Endothelial cell of umbilical vein (primary cell): ENCODE measurements around the gene BZW1. TPM values are rescaled to one million over a fixed set of nuclear protein-coding genes. Genes with fewer than 3 reads are reported as not detected.

Source experiments
- BruUV-seq: library from RNA; stranded (reverse); fragments of 400-500 nt; replicated peaks from 2 replicates; lab custom pipeline; 2021; lab: Mats Ljungman, UMichigan
- CTCF ChIA-PET: fragments of 300-600, 350-600 bp; sonication (Branson Sonifier 250); formaldehyde crosslinking; loops from one replicate; lab custom pipeline; 2021; ENCODE audit warnings: antibody characterized with exemption, inconsistent platforms; lab: Charles Lee
- POLR2A ChIA-PET: fragments of 300-600, 350-600 bp; sonication (Branson Sonifier 250); formaldehyde crosslinking; loops from one replicate; lab custom pipeline; 2021; ENCODE audit warnings: antibody characterized with exemption, inconsistent platforms; lab: Charles Lee
- DNase-seq: peaks from one replicate; pipeline ENCODE4 v3.0.0-alpha.2; 2011; ENCODE audit warnings: low read depth, low spot score
- FAIRE-seq: peaks from 2 replicates; lab custom pipeline; 2011; peaks lifted over from hg19 to GRCh38; lab: Jason Lieb, UNC
- H2AFZ ChIP-seq: 2 replicates; pipeline ENCODE4 v1.6.0; 2012; ENCODE audit warnings: low read depth, low read length, control low read depth, inconsistent platforms
- H3K27ac ChIP-seq: 2 replicates; pipeline ENCODE4 v1.5.1; 2011; ENCODE audit warnings: low read depth, mild to moderate bottlenecking, control low read depth, low read length, moderate library complexity; ENCODE audit not compliant: insufficient read depth
- H3K27me3 ChIP-seq, 2 experiments: 2 replicates each; pipeline versions ENCODE4 v1.6.0 to v1.6.1; 2011; ENCODE audit warnings: low read length in 2 of 2, mixed read lengths in 1 of 2; ENCODE audit not compliant: control insufficient read depth in 2 of 2, insufficient read depth in 2 of 2
- H3K36me3 ChIP-seq, 2 experiments: 2 replicates in 1 of 2; 3 replicates in 1 of 2; pipeline ENCODE4 v1.5.1; 2011; ENCODE audit warnings: low read length in 2 of 2, mild to moderate bottlenecking in 1 of 2, moderate library complexity in 1 of 2; ENCODE audit not compliant: control insufficient read depth in 2 of 2, insufficient read depth in 2 of 2; ENCODE audit errors: extremely low read depth in 1 of 2
- H3K4me1 ChIP-seq: 3 replicates; pipeline ENCODE4 v1.5.1; 2011; ENCODE audit warnings: mild to moderate bottlenecking, low read length; ENCODE audit not compliant: control insufficient read depth, insufficient read depth; ENCODE audit errors: extremely low read depth
- H3K4me2 ChIP-seq: 2 replicates; pipeline ENCODE4 v1.6.1; 2011; ENCODE audit warnings: low read length, control low read depth, mixed read lengths; ENCODE audit not compliant: insufficient read depth
- H3K4me3 ChIP-seq, 3 experiments: fragments of 200-600 bp in 1 of 3; sonication (generic), shearing (Covaris generic) in 1 of 3; replicated peaks in 1 of 3; 2 replicates each; pipeline ENCODE4 v1.5.1; 2011 to 2016; ENCODE audit warnings: control low read depth in 3 of 3, low read length in 3 of 3, mild to moderate bottlenecking in 2 of 3, inconsistent platforms in 1 of 3, low read depth in 1 of 3, moderate library complexity in 1 of 3; ENCODE audit not compliant: insufficient read depth in 1 of 3
- H3K79me2 ChIP-seq: 2 replicates; pipeline ENCODE4 v1.6.0; 2012; ENCODE audit warnings: low read length, inconsistent platforms; ENCODE audit not compliant: control insufficient read depth, insufficient read depth
- H3K9ac ChIP-seq: replicated peaks from 2 replicates; pipeline ENCODE3; 2011; ENCODE audit warnings: low read length, control low read depth; ENCODE audit not compliant: insufficient read depth; ENCODE audit errors: extremely low read depth
- H3K9me1 ChIP-seq: replicated peaks from 3 replicates; pipeline ENCODE4 v1.6.0; 2011; ENCODE audit warnings: mild to moderate bottlenecking, low read length; ENCODE audit not compliant: control insufficient read depth, insufficient read depth; ENCODE audit errors: extremely low read depth
- H3K9me3 ChIP-seq: replicated peaks from 2 replicates; pipeline ENCODE4 v1.5.1; 2012; ENCODE audit warnings: low read length, inconsistent platforms; ENCODE audit not compliant: control insufficient read depth, insufficient read depth
- H4K20me1 ChIP-seq: replicated peaks from 2 replicates; pipeline ENCODE3; 2011; ENCODE audit warnings: mild to moderate bottlenecking, low read length; ENCODE audit not compliant: control insufficient read depth, insufficient read depth; ENCODE audit errors: extremely low read depth
- CTCF ChIP-seq, 2 donors: IDR thresholded peaks; 1 replicate in 1 of 2; 2 replicates in 1 of 2; pipeline ENCODE4 v1.5.1; 2011; ENCODE audit warnings: low read length in 2 of 2, mild to moderate bottlenecking in 2 of 2, moderate library complexity in 2 of 2, control low read depth in 1 of 2, inconsistent platforms in 1 of 2, low read depth in 1 of 2; ENCODE audit not compliant: insufficient read depth in 1 of 2; ENCODE audit errors: extremely low read depth in 1 of 2
- EZH2 ChIP-seq: IDR thresholded peaks from 2 replicates; pipeline ENCODE4 v1.6.1; 2012; ENCODE audit warnings: borderline replicate concordance, low read depth, mild to moderate bottlenecking, moderate library complexity, low read length, inconsistent platforms; ENCODE audit not compliant: severe bottlenecking
- FOS ChIP-seq: IDR thresholded peaks from 2 replicates; pipeline ENCODE4 v1.6.1; 2011; ENCODE audit warnings: mild to moderate bottlenecking, low read length, moderate library complexity, borderline replicate concordance; ENCODE audit not compliant: insufficient read depth
- GATA2 ChIP-seq: IDR thresholded peaks from 2 replicates; pipeline ENCODE4 v1.7.0; 2011; ENCODE audit warnings: low read depth, mild to moderate bottlenecking, moderate library complexity, mixed read lengths, low read length; ENCODE audit not compliant: insufficient read length, insufficient read depth
- JUN ChIP-seq: IDR thresholded peaks from 2 replicates; pipeline ENCODE4 v1.6.1; 2011; ENCODE audit warnings: borderline replicate concordance, low read depth; ENCODE audit not compliant: insufficient read length, insufficient read depth
- MAX ChIP-seq: IDR thresholded peaks from 2 replicates; pipeline ENCODE4 v1.6.1; 2011; ENCODE audit not compliant: insufficient read depth, insufficient read length
- MYC ChIP-seq: IDR thresholded peaks from one replicate; pipeline ENCODE4 v1.6.1; 2011; ENCODE audit warnings: mild to moderate bottlenecking, low read depth, low read length
- POLR2A ChIP-seq: IDR thresholded peaks from 2 replicates; pipeline ENCODE4 v1.6.1; 2012; ENCODE audit warnings: low read depth, mild to moderate bottlenecking, control low read depth, low read length
- POLR2AphosphoS5 ChIP-seq: IDR thresholded peaks from 2 replicates; pipeline ENCODE4 v1.6.1; 2012; ENCODE audit warnings: low read depth, mild to moderate bottlenecking, control low read depth, low read length, moderate library complexity; ENCODE audit not compliant: insufficient read depth
- dilution Hi-C: fragments of 300-500 bp; cut with MboI; formaldehyde crosslinking; loops from one replicate; pipeline ENCODE4 v1.15.0; 2019; ENCODE audit warnings: low sequenced_read_pairs; ENCODE audit not compliant: extremely low pct_ligation_motif_present
- intact Hi-C: fragments of 100-400 bp; cut with micrococcal nuclease; formaldehyde crosslinking; loops from one replicate; pipeline ENCODE4 v1.10.0; 2022
- polyA plus RNA-seq, 4 experiments: library from polyadenylated mRNA; depleted of rRNA in 3 of 4; stranded (reverse) in 3 of 4; unstranded in 1 of 4; fragments of >200 nt; gene quantifications; 2 replicates each; pipeline versions ENCODE4 v1.2.1 to v1.2.3, GENCODE V29; 2011 to 2012; ENCODE audit warnings: missing spikeins in 1 of 4
- total RNA-seq: library from RNA; stranded (reverse); gene quantifications from 2 replicates; pipeline ENCODE4 v1.2.3, GENCODE V29; 2021

BZW1 gene
- total and polyA plus RNA-seq, 2 donors (not counting 3 experiments of a cell fraction or from before 2014, with no cell fraction given) = 174 to 353 TPM

- peak; percentile 80 for TF ChIP-seq POLR2AphosphoS5
- TF ChIP-seq CTCF (IDR thresholded peaks at IDR 0.05; ENCODE audit: extremely low read depth in 1 of 2, insufficient read depth in 1 of 2, low read depth in 1 of 2, low read length in 2 of 2) = no peak
- peak; percentile 84 for TF ChIP-seq JUN
- TF ChIP-seq EZH2 = no peak
- TF ChIP-seq GATA2 = no peak
- TF ChIP-seq POLR2A = peak; percentile 42
- TF ChIP-seq FOS = peak; percentile 82
- TF ChIP-seq MYC = no peak
- TF ChIP-seq MAX = peak; percentile 10
- no peak overlapping the region for H2AFZ ChIP-seq
- no peaks in the 10 kb centered on the region for H3K9me1 ChIP-seq
- intact Hi-C loops (loop anchor here (10.0 kb wide), 1 partner anchor 383 kb away; no protein-coding TSS in a partner anchor), dilution Hi-C loops (no loop called here)
- H3K36me3 ChIP-seq = no peaks in the 10 kb centered on the region
- no peaks in the 10 kb centered on the region for H3K79me2 ChIP-seq
- H3K27me3 ChIP-seq = no peaks in the 10 kb centered on the region
- peak overlapping the region; percentile 80 for H3K9ac ChIP-seq
- no peaks in the 10 kb centered on the region for H3K9me3 ChIP-seq
- peak overlapping the region; percentile 99 for H3K27ac ChIP-seq
- peak; percentile 93 for FAIRE-seq
- DNase-seq = peak; percentile 90
- H4K20me1 ChIP-seq = no peaks in the 10 kb centered on the region
- H3K4me2 ChIP-seq = peak overlapping the region; percentile 98
- CTCF ChIA-PET = interaction anchor here (0.7 to 1.7 kb wide), 4 partner anchors 13 to 75 kb away, joined by 3 to 7 read pairs (median 4); no protein-coding TSS in a partner anchor
- peaks cover 43% of the 10 kb centered on the region for H3K4me1 ChIP-seq
- H3K4me3 ChIP-seq = peak overlapping the region in 1 of 3 experiments; percentile 63
- POLR2A ChIA-PET = interaction anchor here (1.2 kb wide), 1 partner anchor 27 kb away, joined by 3 read pairs; no protein-coding TSS in a partner anchor
- TSS peak; percentile 53 for BruUV-seq
Measured at GRCh38 chr2:200788121-200788718, 23.5 kb upstream of the BZW1 start.
